22Rv1 (cell line): ENCODE measurements around the gene ANKS1A.
"Not testable (repeated sequence)": the region's sequence is repeated elsewhere in the genome, so short reads cannot be mapped to it uniquely, and the experiment has no call there.

ENCODE experiments used
- H3K27ac ChIP-seq: fragments of 450-650 bp; 2 replicates; pipeline ENCODE4 v1.5.1; 2017
- ZFX ChIP-seq: fragments of 450-650 bp; IDR thresholded peaks from 2 replicates; pipeline ENCODE4 v1.6.1; 2017; ENCODE audit warnings: antibody characterized with exemption, borderline replicate concordance
- TF ChIP-seq, protein P1 (sequence below): fragments of 450-650 bp; IDR thresholded peaks from 2 replicates; pipeline ENCODE4 v1.5.1; 2017; ENCODE audit warnings: mild to moderate bottlenecking

Gene ANKS1A

DNA sequence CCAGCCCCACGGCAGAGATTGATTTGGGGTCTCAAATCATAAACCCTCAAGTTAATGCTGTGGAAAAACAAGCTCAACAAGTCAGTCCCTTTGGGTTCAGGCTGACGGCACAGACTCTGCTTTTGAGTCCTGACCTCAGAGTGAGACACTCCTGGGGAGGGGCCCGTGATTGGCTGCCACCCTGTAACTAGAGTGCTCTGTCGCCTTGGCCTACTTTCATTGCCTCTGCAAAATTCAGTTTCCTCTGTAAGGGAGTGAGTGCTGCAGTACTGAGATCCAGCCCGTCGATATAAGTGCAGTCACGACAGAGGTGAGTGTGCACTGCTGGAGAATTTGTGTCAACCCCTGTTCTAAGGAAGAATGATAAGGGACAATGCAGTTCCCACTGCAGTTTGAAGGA is 105.6 kb downstream of the ANKS1A start:
- TF ChIP-seq, protein P1, sequence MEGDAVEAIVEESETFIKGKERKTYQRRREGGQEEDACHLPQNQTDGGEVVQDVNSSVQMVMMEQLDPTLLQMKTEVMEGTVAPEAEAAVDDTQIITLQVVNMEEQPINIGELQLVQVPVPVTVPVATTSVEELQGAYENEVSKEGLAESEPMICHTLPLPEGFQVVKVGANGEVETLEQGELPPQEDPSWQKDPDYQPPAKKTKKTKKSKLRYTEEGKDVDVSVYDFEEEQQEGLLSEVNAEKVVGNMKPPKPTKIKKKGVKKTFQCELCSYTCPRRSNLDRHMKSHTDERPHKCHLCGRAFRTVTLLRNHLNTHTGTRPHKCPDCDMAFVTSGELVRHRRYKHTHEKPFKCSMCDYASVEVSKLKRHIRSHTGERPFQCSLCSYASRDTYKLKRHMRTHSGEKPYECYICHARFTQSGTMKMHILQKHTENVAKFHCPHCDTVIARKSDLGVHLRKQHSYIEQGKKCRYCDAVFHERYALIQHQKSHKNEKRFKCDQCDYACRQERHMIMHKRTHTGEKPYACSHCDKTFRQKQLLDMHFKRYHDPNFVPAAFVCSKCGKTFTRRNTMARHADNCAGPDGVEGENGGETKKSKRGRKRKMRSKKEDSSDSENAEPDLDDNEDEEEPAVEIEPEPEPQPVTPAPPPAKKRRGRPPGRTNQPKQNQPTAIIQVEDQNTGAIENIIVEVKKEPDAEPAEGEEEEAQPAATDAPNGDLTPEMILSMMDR = no peak
- TF ChIP-seq ZFX = no peak
- H3K27ac ChIP-seq = no peak overlapping the region

DNA sequence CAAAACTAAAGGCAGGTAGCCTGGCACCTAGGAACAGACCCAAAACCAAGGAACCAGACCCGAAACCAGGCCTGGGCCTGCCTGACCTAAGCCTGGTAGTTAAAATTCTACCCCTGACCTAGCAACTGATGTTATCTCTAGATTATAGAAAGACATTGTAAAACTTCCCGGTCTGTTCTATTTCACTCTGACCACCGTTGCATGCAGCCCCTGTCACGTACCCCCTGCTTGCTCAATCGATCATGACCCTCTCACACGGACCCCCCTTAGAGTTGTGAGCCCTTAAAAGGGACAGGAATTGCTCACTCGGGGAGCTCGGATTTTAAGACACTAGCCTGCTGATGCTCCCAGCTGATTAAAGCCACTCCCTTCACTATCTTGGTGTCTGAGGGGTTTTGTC is 109.4 kb downstream of the ANKS1A start:
- H3K27ac ChIP-seq = not testable (repeated sequence)

DNA sequence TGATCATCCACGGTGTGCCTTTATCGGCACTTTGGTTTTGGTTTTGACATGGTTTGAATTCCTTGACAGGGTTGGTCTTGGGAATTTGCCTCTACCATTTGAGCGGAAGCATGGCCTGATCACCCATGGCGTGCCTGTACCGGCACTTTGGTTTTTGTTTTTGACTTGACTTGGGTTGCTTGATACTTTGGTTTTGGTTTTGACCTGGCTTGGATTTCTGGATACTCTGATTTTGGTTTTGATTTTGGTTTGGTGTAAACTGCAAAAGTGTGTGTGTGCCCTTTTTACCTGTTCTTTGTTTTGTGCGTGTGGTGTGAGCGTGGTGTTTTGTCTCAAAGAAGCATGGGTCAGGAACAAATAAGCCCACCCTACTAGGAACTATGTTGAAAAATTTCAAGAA is 110.1 kb downstream of the ANKS1A start:
- H3K27ac ChIP-seq = not testable (repeated sequence)

DNA sequence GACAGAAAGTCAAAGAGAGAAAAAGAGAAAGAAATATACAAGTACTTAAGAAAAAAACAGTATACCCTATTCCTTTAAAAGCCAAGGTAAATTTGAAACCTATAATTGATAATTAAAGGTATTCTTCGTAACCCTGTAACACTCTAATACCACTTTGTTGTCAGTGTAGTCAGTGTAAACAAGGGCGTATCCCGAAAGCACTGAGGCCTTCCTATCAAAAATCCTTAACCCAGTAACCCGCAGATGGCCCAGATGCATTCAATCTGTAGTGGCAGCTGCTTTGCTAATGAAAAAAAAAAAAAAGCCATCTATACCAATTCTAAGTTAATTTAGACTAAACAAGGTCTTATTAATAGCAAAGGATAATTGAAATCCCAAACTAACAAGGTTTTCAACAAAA is 110.9 kb downstream of the ANKS1A start:
- H3K27ac ChIP-seq = not testable (repeated sequence)

DNA sequence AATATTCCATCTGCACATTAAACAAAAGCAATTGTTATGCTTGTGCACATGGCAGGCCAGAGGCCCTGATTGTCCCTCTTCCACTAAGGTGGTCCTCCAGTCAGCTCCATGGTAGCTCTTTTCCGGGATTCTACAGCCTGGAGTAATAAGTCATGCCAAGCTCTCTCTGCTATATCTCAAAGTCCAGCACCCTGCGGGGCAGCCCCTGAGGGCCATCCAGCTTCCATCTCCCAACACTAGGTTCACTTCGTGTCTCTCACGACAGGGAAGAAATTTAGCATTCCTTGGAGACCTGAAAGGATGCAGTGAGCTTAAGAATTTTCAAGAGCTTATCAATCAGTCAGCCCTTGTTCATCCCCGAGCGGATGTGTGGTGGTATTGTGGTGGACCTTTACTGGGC is 112.3 kb downstream of the ANKS1A start:
- not testable (repeated sequence) for H3K27ac ChIP-seq

DNA sequence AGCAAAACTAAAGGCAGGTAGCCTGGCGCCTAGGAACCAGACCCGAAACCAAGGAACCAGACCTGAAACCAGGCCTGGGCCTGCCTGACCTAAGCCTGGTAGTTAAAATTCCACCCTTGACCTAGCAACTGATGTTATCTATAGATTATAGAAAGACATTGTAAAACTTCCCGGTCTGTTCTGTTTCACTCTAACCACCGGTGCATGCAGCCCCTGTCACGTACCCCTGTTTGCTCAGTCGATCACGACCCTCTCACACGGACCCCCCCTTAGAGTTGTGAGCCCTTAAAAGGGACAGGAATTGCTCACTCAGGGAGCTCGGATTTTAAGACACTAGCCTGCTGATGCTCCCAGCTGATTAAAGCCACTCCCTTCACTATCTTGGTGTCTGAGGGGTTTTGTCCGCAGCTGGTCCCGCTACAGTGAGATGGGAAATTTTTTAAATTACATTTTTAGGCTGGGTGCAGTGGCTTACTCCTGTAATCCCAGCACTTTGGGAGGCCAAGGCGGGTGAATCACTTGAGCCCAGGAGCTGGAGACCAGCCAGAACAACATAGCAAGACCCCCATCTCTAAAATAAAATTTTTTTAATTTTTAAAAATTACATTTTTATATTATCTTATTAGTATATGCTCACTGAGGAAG is 115.0 kb downstream of the ANKS1A start:
- H3K27ac ChIP-seq = not testable (repeated sequence)

DNA sequence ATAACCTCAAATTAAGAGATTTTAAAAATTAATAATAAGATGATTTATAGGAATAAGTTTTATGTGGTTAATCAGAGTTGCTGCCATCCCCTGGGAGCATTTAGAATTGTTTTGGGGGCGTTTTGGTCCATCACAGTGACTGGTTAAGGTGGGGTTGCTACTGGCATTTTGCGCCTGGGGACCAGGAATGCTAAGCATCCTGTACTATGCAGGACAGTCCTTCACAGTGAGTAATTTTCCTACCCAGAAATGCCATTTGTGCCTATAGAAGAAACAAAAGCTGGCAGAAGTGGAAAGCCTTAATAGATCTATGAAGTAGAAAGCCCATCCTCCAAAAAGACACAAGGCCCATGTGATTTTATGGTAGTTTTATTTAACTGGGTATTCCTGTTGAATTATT is 118.0 kb downstream of the ANKS1A start:
- no peak for TF ChIP-seq ZFX
- TF ChIP-seq, protein P1 = no peak

DNA sequence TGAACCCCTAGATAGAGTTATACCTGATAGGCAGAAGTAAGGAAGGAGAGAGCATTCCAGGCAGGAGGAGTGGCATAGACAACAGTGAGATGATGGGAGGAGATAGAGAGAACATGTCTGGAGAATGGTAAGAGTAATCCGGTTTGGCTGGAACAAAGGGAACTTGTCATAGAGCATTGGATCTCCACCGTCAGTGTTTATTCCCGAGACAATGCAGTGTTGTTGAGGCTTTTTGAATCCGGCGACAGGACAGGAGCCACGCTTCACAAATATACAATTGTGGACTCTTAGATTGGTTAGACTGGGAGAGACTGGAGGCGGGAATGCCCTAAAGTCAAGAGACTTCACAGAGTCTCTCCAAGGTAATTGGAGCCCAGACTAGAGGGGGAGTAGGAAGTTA is 119.8 kb downstream of the ANKS1A start:
- TF ChIP-seq, protein P1 = no peak
- no peak for TF ChIP-seq ZFX

More for the DNA sequence above, 118.0 kb downstream of the ANKS1A start:
- no peak overlapping the region for H3K27ac ChIP-seq

DNA sequence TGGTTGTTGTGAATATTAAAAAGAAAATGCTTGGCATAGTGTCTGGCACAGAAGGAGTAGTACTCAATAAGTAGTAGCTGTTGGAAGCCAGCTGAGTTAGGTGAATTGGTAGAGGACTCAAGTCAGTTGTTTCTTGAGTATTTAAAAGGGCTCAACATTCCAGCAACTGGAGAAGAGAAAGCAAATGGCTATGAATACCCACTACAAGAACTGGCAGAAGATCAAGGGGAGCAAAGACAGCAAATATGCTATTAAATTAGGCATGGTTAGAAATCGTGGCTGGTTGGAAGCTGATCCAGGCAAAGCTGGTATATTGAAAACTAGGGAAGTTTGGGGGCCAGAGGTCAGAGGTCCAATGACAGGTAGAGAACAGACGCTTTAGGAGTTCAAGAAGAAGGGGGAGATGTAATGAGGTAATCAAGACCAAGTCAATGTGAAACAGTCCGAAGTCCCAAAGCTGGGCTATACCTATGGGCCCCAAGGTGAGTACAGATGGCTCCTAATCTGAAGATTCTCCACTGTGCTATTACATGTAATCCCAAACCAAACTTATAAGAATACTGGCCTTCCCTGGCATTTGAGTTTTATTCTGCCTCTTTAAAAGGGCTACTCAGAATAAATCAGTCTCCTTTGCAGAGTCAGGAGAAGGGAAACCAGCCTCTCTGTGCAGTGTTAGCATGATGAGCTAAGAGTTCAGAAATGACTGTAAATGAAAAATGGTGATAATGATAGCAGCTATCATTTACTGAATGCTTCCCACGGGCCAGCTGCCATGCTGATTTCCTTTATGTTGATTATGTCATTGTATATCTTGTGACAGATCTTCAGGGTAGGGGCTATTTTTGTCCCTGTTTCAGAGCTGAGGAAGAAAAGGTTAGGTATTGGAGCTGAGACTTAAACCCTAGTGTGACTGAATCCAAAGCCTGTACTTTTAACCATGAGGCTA is 122.3 kb downstream of the ANKS1A start:
- H3K27ac ChIP-seq = no peak overlapping the region
- TF ChIP-seq, protein P1 = no peak
- no peak for TF ChIP-seq ZFX

More for the DNA sequence above, 119.8 kb downstream of the ANKS1A start:
- no peak overlapping the region for H3K27ac ChIP-seq

DNA sequence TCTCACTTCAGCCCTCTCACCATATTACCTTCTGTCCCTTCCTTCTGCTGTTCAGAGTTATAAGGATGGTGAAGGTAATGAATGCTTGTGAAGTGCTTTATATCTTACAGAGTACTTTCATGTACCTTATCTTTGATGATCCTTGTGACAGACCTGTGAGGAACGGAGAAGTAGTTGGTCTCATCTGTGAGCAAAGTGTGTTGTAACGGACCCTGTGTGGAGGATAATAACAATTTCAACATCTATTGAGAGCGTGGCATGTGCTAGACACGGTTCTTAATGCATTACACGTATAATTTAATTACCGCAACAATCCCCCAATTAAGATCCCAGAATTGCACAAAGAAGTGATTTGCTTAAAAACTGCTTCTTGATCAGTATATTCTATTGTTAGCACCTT is 124.6 kb downstream of the ANKS1A start:
- TF ChIP-seq, protein P1 = no peak
- TF ChIP-seq ZFX = no peak
- H3K27ac ChIP-seq = no peak overlapping the region
